K562 (cell line): ENCODE data around the gene ERICH6B. TPM values are rescaled to one million over a fixed set of nuclear protein-coding genes. Genes with fewer than 3 reads are reported as not detected.

Experiments used
- ATAC-seq: fragments of 200-7000 bp; cut with Tn5 transposase; 3 replicates; pipeline ENCODE4 v1.9.1; 2020; ENCODE audit warnings: moderate library complexity
- BruUV-seq: library from RNA; stranded (reverse); fragments of 400-500 nt; replicated peaks from 2 replicates; lab custom pipeline; 2021; lab: Mats Ljungman, UMichigan
- CTCF ChIA-PET: fragments of 300-600 bp; formaldehyde crosslinking; extraction: SDS; loops from one replicate; lab custom pipeline; 2021; ENCODE audit warnings: low intra/inter-chr PET ratio; lab: Yijun Ruan, JAX
- POLR2A ChIA-PET: fragments of 300-600, 350-650 bp; sonication (Branson Sonifier 250); formaldehyde crosslinking; extraction: SDS; loops from one replicate; lab custom pipeline; 2021; ENCODE audit warnings: antibody characterized with exemption, inconsistent platforms; lab: Yijun Ruan, JAX
- DNase-seq, 4 experiments: peaks; one replicate each; pipeline versions ENCODE4 v3.0.0 to v3.0.0-alpha.2; 2011 to 2018; ENCODE audit warnings: low spot score in 3 of 4, mixed read lengths in 3 of 4; ENCODE audit errors: extremely low read depth in 1 of 4
- FAIRE-seq: peaks from 2 replicates; lab custom pipeline; 2011; peaks lifted over from hg19 to GRCh38; lab: Jason Lieb, UNC
- H2AFZ ChIP-seq: 2 replicates; pipeline ENCODE4 v1.6.0; 2011; ENCODE audit warnings: low read depth, low read length, control low read depth, inconsistent platforms
- H3K27ac ChIP-seq: fragments of 200-600 bp; 3 replicates; pipeline ENCODE4 v1.8.0; 2011; ENCODE audit warnings: low read depth, mild to moderate bottlenecking, control low read depth, inconsistent platforms, low read length, moderate library complexity, mixed read lengths; ENCODE audit errors: extremely low read depth
- H3K27me3 ChIP-seq, 2 experiments: fragments of 300-600 bp in 1 of 2; 2 replicates in 1 of 2; 3 replicates in 1 of 2; pipeline versions ENCODE4 v1.6.0 to v1.8.0; 2011; ENCODE audit warnings: inconsistent platforms in 2 of 2, low read length in 2 of 2, mild to moderate bottlenecking in 1 of 2, mixed read lengths in 1 of 2, moderate library complexity in 1 of 2; ENCODE audit not compliant: control insufficient read depth in 2 of 2, insufficient read depth in 2 of 2
- H3K36me3 ChIP-seq: fragments of 300-600 bp; 3 replicates; pipeline ENCODE4 v1.8.0; 2011; ENCODE audit warnings: mild to moderate bottlenecking, low read length, inconsistent platforms; ENCODE audit not compliant: control insufficient read depth, insufficient read depth
- H3K4me1 ChIP-seq, 2 experiments: fragments of 200-600 bp in 1 of 2; replicated peaks in 1 of 2; 2 replicates in 1 of 2; 3 replicates in 1 of 2; pipeline versions ENCODE4 v1.5.1 to v1.8.0; 2011; ENCODE audit warnings: inconsistent platforms in 2 of 2, low read length in 2 of 2, mild to moderate bottlenecking in 1 of 2, mixed read lengths in 1 of 2, moderate library complexity in 1 of 2; ENCODE audit not compliant: control insufficient read depth in 2 of 2, insufficient read depth in 2 of 2
- H3K4me2 ChIP-seq: 2 replicates; pipeline ENCODE4 v1.6.1; 2011; ENCODE audit warnings: low read length, control low read depth, inconsistent platforms, mixed read lengths; ENCODE audit not compliant: insufficient read depth
- H3K4me3 ChIP-seq: fragments of 200-600 bp; sonication (generic), shearing (Covaris generic); 2 replicates; pipeline ENCODE4 v1.5.1; 2016; ENCODE audit warnings: control low read depth, inconsistent platforms
- H3K79me2 ChIP-seq: fragments of 200-600 bp; 3 replicates; pipeline ENCODE4 v1.8.0; 2011; ENCODE audit warnings: low read length, inconsistent platforms; ENCODE audit not compliant: control insufficient read depth, insufficient read depth
- H3K9ac ChIP-seq, 2 experiments: 2 replicates each; pipeline versions ENCODE4 v1.6.0 to v1.6.1; 2011; ENCODE audit warnings: low read depth in 2 of 2, low read length in 2 of 2, control low read depth in 1 of 2, inconsistent platforms in 1 of 2, mild to moderate bottlenecking in 1 of 2, mixed read lengths in 1 of 2; ENCODE audit not compliant: insufficient read depth in 1 of 2
- H3K9me1 ChIP-seq: one replicate; pipeline ENCODE4 v1.6.0; 2011; ENCODE audit warnings: inconsistent platforms, mild to moderate bottlenecking, low read length, moderate library complexity; ENCODE audit not compliant: control insufficient read depth, insufficient read depth
- H3K9me3 ChIP-seq: replicated peaks from 2 replicates; pipeline ENCODE4 v1.5.1; 2011; ENCODE audit warnings: low read depth, low read length, inconsistent platforms; ENCODE audit not compliant: control insufficient read depth, insufficient read depth
- H4K20me1 ChIP-seq: replicated peaks from 2 replicates; pipeline ENCODE4 v1.6.1; 2011; ENCODE audit warnings: low read length, inconsistent platforms, mixed read lengths; ENCODE audit not compliant: control insufficient read depth, insufficient read depth
- ATF1 ChIP-seq, 2 experiments: fragments of 450-650 bp in 1 of 2; IDR thresholded peaks; 2 replicates each; pipeline ENCODE4 v1.6.1; 2016; ENCODE audit warnings: missing compliant biosample characterization in 1 of 2, missing genetic modification characterization in 1 of 2
- BCOR ChIP-seq: fragments of 450-650 bp; IDR thresholded peaks from 2 replicates; pipeline ENCODE4 v1.6.1; 2016
- BHLHE40 ChIP-seq: IDR thresholded peaks from 2 replicates; pipeline ENCODE4 v1.6.1; 2011; ENCODE audit warnings: low read length, improper control_type of control experiment
- CTCF ChIP-seq, 3 experiments: IDR thresholded peaks in 2 of 3; conservative IDR thresholded peaks in 1 of 3; 2 replicates each; pipeline ENCODE4 v1.5.1; 2011 to 2012; ENCODE audit warnings: low read length in 3 of 3, mild to moderate bottlenecking in 3 of 3, control low read depth in 2 of 3, improper control_type of control experiment in 1 of 3, inconsistent platforms in 1 of 3, low read depth in 1 of 3, mixed read lengths in 1 of 3, moderate library complexity in 1 of 3; ENCODE audit not compliant: insufficient read depth in 2 of 3
- FOXJ3 ChIP-seq: sonication (generic); formaldehyde crosslinking; IDR thresholded peaks from 2 replicates; pipeline ENCODE4 v1.4.0; 2020; ENCODE audit warnings: mild to moderate bottlenecking, missing genetic modification reagents
- GATAD2B ChIP-seq: fragments of 450-650 bp; IDR thresholded peaks from 2 replicates; pipeline ENCODE4 v1.6.1; 2017; ENCODE audit warnings: mild to moderate bottlenecking, borderline replicate concordance
- JUND ChIP-seq, 2 experiments: IDR thresholded peaks; 2 replicates in 1 of 2; 3 replicates in 1 of 2; pipeline ENCODE4 v1.6.1; 2011; ENCODE audit warnings: borderline replicate concordance in 2 of 2, low read depth in 2 of 2, low read length in 2 of 2, improper control_type of control experiment in 1 of 2, missing biosample characterization in 1 of 2, missing genetic modification characterization in 1 of 2, missing genetic modification reagents in 1 of 2
- NELFE ChIP-seq: IDR thresholded peaks from 2 replicates; pipeline ENCODE4 v1.6.1; 2011; ENCODE audit warnings: mild to moderate bottlenecking; ENCODE audit not compliant: insufficient read depth, insufficient read length
- U2AF1 ChIP-seq: fragments of 200-400 bp; formaldehyde crosslinking; optimal IDR thresholded peaks from 2 replicates; pipeline ENCODE3; 2017; ENCODE audit warnings: mild to moderate bottlenecking, low read depth, low read length, moderate library complexity
- ZNF384 ChIP-seq: IDR thresholded peaks from 2 replicates; pipeline ENCODE4 v1.6.1; 2012; ENCODE audit warnings: low read depth, low read length, improper control_type of control experiment
- ZNF436 ChIP-seq: fragments of 250-450, 450-650 bp; sonication (Bioruptor Pico); formaldehyde crosslinking; IDR thresholded peaks from 2 replicates; pipeline ENCODE4 v1.7.0; 2020; ENCODE audit warnings: mild to moderate bottlenecking
- ZNF778 ChIP-seq: fragments of 450-650 bp; formaldehyde crosslinking; IDR thresholded peaks from 2 replicates; pipeline ENCODE4 v1.4.0; 2020; ENCODE audit warnings: mild to moderate bottlenecking, moderate library complexity
- WGBS: fragments of 100-300 bp; shearing (Covaris generic); methylation state at CpG from one replicate; pipeline ENCODE4 v1.1.6; 2016; ENCODE audit warnings: low coverage, mixed read lengths; ENCODE audit not compliant: insufficient coverage; ENCODE audit errors: missing lambda C conversion rate; 5-methylcytosine and 5-hydroxymethylcytosine counted together
- in situ Hi-C: fragments of 300-500 bp; cut with MboI; formaldehyde crosslinking; loops from 4 replicates; pipeline ENCODE4 v1.15.0; 2018; ENCODE audit warnings: inconsistent platforms, mixed read lengths
- intact Hi-C: fragments of 100-400 bp; cut with micrococcal nuclease; formaldehyde crosslinking; loops from 2 replicates; pipeline ENCODE4 v1.14.2; 2022
- polyA plus RNA-seq, 8 experiments: library from polyadenylated mRNA; depleted of rRNA in 4 of 8; stranded (reverse) in 5 of 8; unstranded in 3 of 8; fragments of >200 nt; fragmentation: Nextera tagmentation in 2 of 8; fragmentation: Illumina TruSeq in 1 of 8; extraction: Ambion mirVana in 2 of 8; extraction: Trizol in 1 of 8; gene quantifications; 2 replicates each; pipeline versions ENCODE4 v1.2.1 to v1.2.3, GENCODE V29; 2011 to 2014; ENCODE audit warnings: inconsistent platforms in 1 of 8, missing spikeins in 1 of 8
- total RNA-seq, 7 experiments: library from RNA; depleted of rRNA in 6 of 7; stranded (reverse); fragments of >200 nt in 6 of 7; fragmentation: Illumina TruSeq in 2 of 7; extraction: Trizol in 2 of 7; gene quantifications; 2 replicates each; pipeline versions ENCODE4 v1.2.1 to v1.2.3, GENCODE V29; 2011 to 2021; ENCODE audit warnings: low replicate concordance in 1 of 7

The ERICH6B gene
- total and polyA plus RNA-seq, 9 of the 15 experiments (the other 6 are each of a cell fraction or from before 2014, with no cell fraction given) = not detected

DNA sequence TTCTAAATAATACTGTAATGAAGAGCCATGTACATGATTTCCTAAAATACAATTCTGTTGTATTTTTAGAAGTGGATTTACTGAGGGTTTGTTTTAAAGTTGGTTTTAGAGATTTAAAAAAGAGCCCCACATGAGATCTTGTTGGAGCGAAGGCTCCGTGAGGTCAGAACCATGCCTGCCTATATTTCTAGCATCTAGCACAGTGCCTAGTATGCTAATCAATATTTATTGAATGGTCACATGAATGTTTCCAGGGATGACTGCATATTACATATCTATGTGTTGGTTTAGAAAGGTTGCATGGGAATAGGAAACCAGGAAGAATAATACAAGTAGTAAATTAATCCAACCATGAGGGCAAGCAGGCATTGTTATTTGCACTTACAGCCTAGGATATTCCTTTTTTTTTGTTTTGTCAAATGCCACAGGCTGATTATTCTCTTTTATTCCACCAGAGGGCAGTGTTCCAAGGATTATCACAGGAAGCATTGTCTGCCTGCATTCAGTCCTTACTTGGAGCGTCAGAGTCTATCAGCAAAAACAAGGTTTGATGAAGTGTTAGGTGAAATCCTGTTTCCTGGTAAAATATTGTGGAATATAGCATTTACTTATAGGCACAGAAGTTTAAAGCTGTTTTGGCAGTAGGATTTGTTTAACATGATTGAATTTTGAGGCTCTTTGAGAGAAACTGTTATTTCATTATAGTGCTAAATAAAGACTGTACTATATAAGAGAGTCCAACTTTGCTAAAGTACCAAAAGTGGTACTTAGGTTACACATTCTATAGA lies 104.0 kb downstream of the ERICH6B start (continued):
- TF ChIP-seq CTCF (IDR thresholded peaks at IDR 0.05 in 2 of 3, conservative IDR thresholded peaks at IDR 0.05 in 1 of 3; ENCODE audit: insufficient read depth in 2 of 3, low read depth in 1 of 3, low read length in 3 of 3) (peak; percentile 49 to 71 (median 69)), JUND (IDR thresholded peaks at IDR 0.05; ENCODE audit: borderline replicate concordance, low read depth, low read length) (peak; percentile 12; the same call in 1 of the 2 replicates), JUND (tag; IDR thresholded peaks at IDR 0.05; ENCODE audit: borderline replicate concordance, low read depth, low read length) (no peak), BCOR (no peak), ZNF384 (peak; percentile 65)
- TF ChIP-seq, all 486 proteins: peak for 7

GRCh38 chr13:45510672-45511071 lies 104.9 kb downstream of the ERICH6B start:
- BruUV-seq = no TSS peak
- in situ Hi-C loops = no loop called here
- ATAC-seq = no peak
- TF ChIP-seq ATF1 (CRISPR knock-in tag; IDR thresholded peaks at IDR 0.05) (no peak), ATF1 (tag; IDR thresholded peaks at IDR 0.05) (no peak), FOXJ3 (no peak), BHLHE40 (no peak), BCOR (no peak), ZNF778 (CRISPR knock-in tag) (no peak), U2AF1 (no peak), GATAD2B (no peak), NELFE (no peak), ZNF436 (CRISPR knock-in tag) (no peak)
- TF ChIP-seq, all 486 proteins: peak for 0
- Histone ChIP-seq H3K4me2 (no peak overlapping the region), H3K9me1 (no peaks in the 10 kb centered on the region), H3K79me2 (no peaks in the 10 kb centered on the region), H3K36me3 (peaks cover 46% of the 10 kb centered on the region), H3K9me3 (no peaks in the 10 kb centered on the region), H3K4me1 (no peaks in the 10 kb centered on the region), H3K27ac (no peak overlapping the region), H4K20me1 (no peaks in the 10 kb centered on the region), H2AFZ (no peak overlapping the region), H3K4me3 (no peak overlapping the region), H3K27me3 (no peaks in the 10 kb centered on the region), H3K9ac (no peak overlapping the region)
- intact Hi-C loops = no loop called here
- CTCF ChIA-PET = interaction anchor here (1.5 kb wide), 1 partner anchor 811 kb away, joined by 4 read pairs; no protein-coding TSS in a partner anchor
- POLR2A ChIA-PET = no interaction called here
- DNase-seq (no peak), FAIRE-seq (no peak)
- 93% methylated on average over 3 of the region's 3 CpGs for WGBS
